ENCODE measurements around the gene SLC8A3. TPM values are rescaled to one million over a fixed set of nuclear protein-coding genes. Genes with fewer than 3 reads are reported as not detected.

The SLC8A3 gene
- total and polyA plus RNA-seq, 9 of the 15 experiments (the other 6 are each of a cell fraction or from before 2014, with no cell fraction given) = not detected

DNA sequence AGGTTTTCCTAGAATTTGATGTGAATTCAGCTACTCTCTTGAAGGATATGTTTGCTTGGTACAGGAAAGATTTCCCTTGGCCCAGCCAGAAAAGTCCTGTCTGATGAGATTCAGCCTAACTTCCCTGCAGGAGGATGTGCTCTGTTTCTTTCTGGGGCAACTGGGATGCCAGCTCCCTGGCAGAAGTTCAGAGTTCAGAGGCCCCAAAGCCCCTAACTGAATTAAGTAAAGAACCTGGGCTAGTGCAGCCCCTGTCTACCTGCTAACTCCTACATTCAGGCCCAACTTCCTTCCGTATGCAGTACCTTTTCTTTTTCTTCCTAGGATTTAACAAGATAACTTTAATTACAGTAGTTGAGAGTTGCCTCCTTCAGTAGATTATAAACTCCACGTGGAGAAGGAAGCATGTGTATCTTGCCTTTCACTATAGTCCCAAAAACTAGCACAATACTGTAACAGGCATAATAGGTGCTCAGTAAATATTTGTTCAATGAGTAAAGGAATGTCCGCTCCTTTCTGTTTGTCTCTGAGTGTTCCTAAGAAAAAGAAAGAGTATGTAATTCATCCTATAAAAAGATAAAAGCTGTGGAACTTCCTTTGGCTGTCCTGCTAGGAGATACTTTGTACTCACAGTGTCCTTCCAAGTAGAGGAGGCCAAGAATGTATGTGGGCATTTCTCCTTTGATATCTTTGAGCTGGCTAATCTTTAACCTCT, 141.0 kb downstream of the SLC8A3 start:
- TF ChIP-seq DIDO1 (tag; IDR thresholded peaks at IDR 0.05; ENCODE audit: low read depth) = no peak
- no peak for TF ChIP-seq ZC3H8 (IDR thresholded peaks at IDR 0.05)
- TF ChIP-seq MAFF (IDR thresholded peaks at IDR 0.05; ENCODE audit: low read length) = no peak
- TF ChIP-seq ZNF431 (CRISPR knock-in tag; IDR thresholded peaks at IDR 0.05) = no peak
- TF ChIP-seq, protein P1, sequence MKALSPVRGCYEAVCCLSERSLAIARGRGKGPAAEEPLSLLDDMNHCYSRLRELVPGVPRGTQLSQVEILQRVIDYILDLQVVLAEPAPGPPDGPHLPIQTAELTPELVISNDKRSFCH (CRISPR knock-in tag; IDR thresholded peaks at IDR 0.05) = no peak
- TF ChIP-seq, protein P1 (tag; IDR thresholded peaks at IDR 0.05) = no peak
- no peak for TF ChIP-seq BRCA1 (IDR thresholded peaks at IDR 0.05)
- TF ChIP-seq BRCA1 (CRISPR knock-in tag; IDR thresholded peaks at IDR 0.05) = no peak
- TF ChIP-seq ZNF77 (CRISPR knock-in tag; IDR thresholded peaks at IDR 0.05) = no peak
- TF ChIP-seq WHSC1 (IDR thresholded peaks at IDR 0.05; ENCODE audit: low read length) = no peak
- no peak for TF ChIP-seq BACH1 (tag; IDR thresholded peaks at IDR 0.05)
- no peak for TF ChIP-seq ZNF12 (CRISPR knock-in tag; IDR thresholded peaks at IDR 0.05)
- intact Hi-C loops (cut with micrococcal nuclease) = no loop called here
- H3K9me1 ChIP-seq (ENCODE audit: control insufficient read depth, insufficient read depth, low read length) = no peaks in the 10 kb centered on the region
- no peak overlapping the region for H3K4me2 ChIP-seq (ENCODE audit: insufficient read depth, low read length)
- in situ Hi-C loops (cut with MboI) = loop anchor here (25.0 kb wide), 1 partner anchor 485 kb away; the partner anchor contains the start of gene CCDC177
- H4K20me1 ChIP-seq (replicated peaks; ENCODE audit: control insufficient read depth, insufficient read depth, low read length) = no peaks in the 10 kb centered on the region
- no peak overlapping the region for H3K27ac ChIP-seq (ENCODE audit: extremely low read depth, low read depth, low read length)
- peaks cover 0 to 8% of the 10 kb centered on the region in 2 experiments; a peak in 1 of 5 replicates for H3K27me3 ChIP-seq (ENCODE audit: control insufficient read depth in 2 of 2, insufficient read depth in 2 of 2, low read length in 2 of 2)
- no peaks in the 10 kb centered on the region; a peak in 1 of 5 replicates for H3K4me1 ChIP-seq (replicated peaks in 1 of 2; ENCODE audit: control insufficient read depth in 2 of 2, insufficient read depth in 2 of 2, low read length in 2 of 2)
- ChIA-PET CTCF (ENCODE audit: low intra/inter-chr PET ratio) (interaction anchor here (0.5 kb wide), 1 partner anchor 1801 kb away, joined by 3 read pairs; no protein-coding TSS in a partner anchor), POLR2A (no interaction called here)
- no peak overlapping the region for H3K4me3 ChIP-seq
- no TSS peak for BruUV-seq (replicated peaks)
- H3K9me3 ChIP-seq (replicated peaks; ENCODE audit: control insufficient read depth, insufficient read depth, low read depth, low read length) = no peaks in the 10 kb centered on the region
- no peaks in the 10 kb centered on the region for H3K36me3 ChIP-seq (ENCODE audit: control insufficient read depth, insufficient read depth, low read length)
- 0% methylated on average over 3 of the region's 3 CpGs for WGBS (ENCODE audit: insufficient coverage, low coverage, missing lambda C conversion rate)
- FAIRE-seq (no peak), DNase-seq (ENCODE audit: extremely low read depth in 1 of 4, low spot score in 3 of 4) (no peak), ATAC-seq (no peak)
- no peak overlapping the region for H2AFZ ChIP-seq (ENCODE audit: low read depth, low read length)
- H3K9ac ChIP-seq (ENCODE audit: insufficient read depth in 1 of 2, low read depth in 2 of 2, low read length in 2 of 2) = no peak overlapping the region
- no peaks in the 10 kb centered on the region for H3K79me2 ChIP-seq (ENCODE audit: control insufficient read depth, insufficient read depth, low read length)
